Adrenal gland (tissue), 12 donors: Measurements from ENCODE around the gene FAS. TPM values are rescaled to one million over a fixed set of nuclear protein-coding genes. Genes with fewer than 3 reads are reported as not detected.

Experiments used
- DNase-seq, 7 donors: peaks; one replicate each; pipeline ENCODE4 v3.0.0-alpha.2; 2019 to 2020
- H3K27ac ChIP-seq, 5 donors: fragments of 200-600 bp; sonication (generic) in 4 of 5; 1 replicate in 3 of 5; 2 replicates in 2 of 5; pipeline versions ENCODE4 v1.5.1 to v1.8.0; 2016 to 2020; ENCODE audit warnings: mild to moderate bottlenecking in 1 of 5
- H3K27me3 ChIP-seq: fragments of 200-600 bp; 2 replicates; pipeline ENCODE4 v1.8.0; 2021
- H3K36me3 ChIP-seq, 2 donors: fragments of 200-600 bp; replicated peaks in 1 of 2; 1 replicate in 1 of 2; 2 replicates in 1 of 2; pipeline versions ENCODE4 v1.5.1 to v1.8.0; 2018 to 2022
- H3K4me1 ChIP-seq, 2 donors: fragments of 200-600 bp; replicated peaks in 1 of 2; 1 replicate in 1 of 2; 2 replicates in 1 of 2; pipeline versions ENCODE4 v1.5.1 to v1.8.0; 2018 to 2021
- H3K4me3 ChIP-seq, 4 donors: fragments of 200-600 bp; sonication (generic) in 3 of 4; one replicate each; pipeline ENCODE4 v1.5.1; 2016 to 2018
- H3K9me3 ChIP-seq, 3 donors: fragments of 200-600 bp; sonication (generic) in 1 of 3; replicated peaks in 1 of 3; 1 replicate in 2 of 3; 2 replicates in 1 of 3; pipeline versions ENCODE4 v1.5.1 to v1.8.0; 2016 to 2021
- POLR2A ChIP-seq, 2 donors: fragments of 450-650 bp; IDR thresholded peaks; one replicate each; pipeline ENCODE4 v1.6.1; 2017; ENCODE audit warnings: antibody characterized with exemption in 2 of 2, mild to moderate bottlenecking in 2 of 2, moderate library complexity in 1 of 2
- WGBS, 4 donors: extraction: QIAGEN DNeasy Blood & Tissue Kit in 2 of 4; methylation state at CpG; one replicate each; pipeline versions ENCODE4 v1.1.5 to v1.1.7; 2013 to 2017; 5-methylcytosine and 5-hydroxymethylcytosine counted together
- intact Hi-C, 2 donors: fragments of 100-400 bp; cut with DNase I; formaldehyde crosslinking; loops; one replicate each; pipeline versions ENCODE4 v1.14.1 to v1.15.0; 2022 to 2023
- polyA plus RNA-seq, 3 donors: library from polyadenylated mRNA; stranded (reverse); fragments of 200-250 nt in 2 of 3; fragments of 350-450 nt in 1 of 3; fragmentation: Illumina TruSeq in 1 of 3; extraction: RNeasy Lipid Tissue Mini Kit (QIAGEN cat#74804) in 1 of 3; gene quantifications; one replicate each; pipeline ENCODE4 v1.2.3, GENCODE V29; 2013 to 2014
- total RNA-seq, 9 donors: library from RNA; depleted of rRNA in 4 of 9; stranded (reverse); fragments of >200 nt in 4 of 9; fragments of 120-200 nt in 1 of 9; fragmentation: NEBNext Ultra II Directional in 1 of 9; extraction: Animal tissue kit (Norgen Biotek cat#: 25700) in 1 of 9; gene quantifications; one replicate each; pipeline versions ENCODE4 v1.1.0 to v1.2.4, GENCODE V29; 2013 to 2023
- TF ChIP-seq, protein P1 (sequence below), 6 experiments: fragments of 450-650 bp in 4 of 6; fragments of 200-600 bp in 2 of 6; sonication (generic) in 1 of 6; IDR thresholded peaks; 1 replicate in 5 of 6; 2 replicates in 1 of 6; pipeline versions ENCODE4 v1.5.1 to v1.8.0; 2016 to 2021; ENCODE audit warnings: antibody characterized with exemption in 6 of 6, mild to moderate bottlenecking in 2 of 6, moderate library complexity in 1 of 6
- donor health status: healthy with polysubstance abuse.
- donor health status: Bipolar disorder and iron deficiency.
- donor health status: DM: yes; HTN: yes; CAD: no.
- donor health status: DM: no; HTN: no; CAD: no.
- donor health status: DM: no; HTN: no; CAD: no.
- donor health status: DM: yes; HTN: yes; CAD: no.

The FAS gene
- total and polyA plus RNA-seq, 12 donors = 9.8 to 236 (median 49.5) TPM

GRCh38 chr10:88957381-88957780, 33.2 kb upstream of the FAS start:
- TF ChIP-seq, protein P1, sequence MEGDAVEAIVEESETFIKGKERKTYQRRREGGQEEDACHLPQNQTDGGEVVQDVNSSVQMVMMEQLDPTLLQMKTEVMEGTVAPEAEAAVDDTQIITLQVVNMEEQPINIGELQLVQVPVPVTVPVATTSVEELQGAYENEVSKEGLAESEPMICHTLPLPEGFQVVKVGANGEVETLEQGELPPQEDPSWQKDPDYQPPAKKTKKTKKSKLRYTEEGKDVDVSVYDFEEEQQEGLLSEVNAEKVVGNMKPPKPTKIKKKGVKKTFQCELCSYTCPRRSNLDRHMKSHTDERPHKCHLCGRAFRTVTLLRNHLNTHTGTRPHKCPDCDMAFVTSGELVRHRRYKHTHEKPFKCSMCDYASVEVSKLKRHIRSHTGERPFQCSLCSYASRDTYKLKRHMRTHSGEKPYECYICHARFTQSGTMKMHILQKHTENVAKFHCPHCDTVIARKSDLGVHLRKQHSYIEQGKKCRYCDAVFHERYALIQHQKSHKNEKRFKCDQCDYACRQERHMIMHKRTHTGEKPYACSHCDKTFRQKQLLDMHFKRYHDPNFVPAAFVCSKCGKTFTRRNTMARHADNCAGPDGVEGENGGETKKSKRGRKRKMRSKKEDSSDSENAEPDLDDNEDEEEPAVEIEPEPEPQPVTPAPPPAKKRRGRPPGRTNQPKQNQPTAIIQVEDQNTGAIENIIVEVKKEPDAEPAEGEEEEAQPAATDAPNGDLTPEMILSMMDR (IDR thresholded peaks at IDR 0.05) = no peak
- no peak for TF ChIP-seq POLR2A (IDR thresholded peaks at IDR 0.05)
- H3K36me3 ChIP-seq = no peaks in the 10 kb centered on the region
- intact Hi-C loops = no loop called here
- no peak for DNase-seq
- 96 to 100% (median 99%) methylated on average over 1 of the region's 1 CpG for WGBS, 4 donors
- no peak overlapping the region for H3K27ac ChIP-seq
- no peak overlapping the region for H3K4me3 ChIP-seq
- H3K4me1 ChIP-seq = peaks cover 0 to 2% of the 10 kb centered on the region in 2 donors
- no peaks in the 10 kb centered on the region for H3K27me3 ChIP-seq
- H3K9me3 ChIP-seq = no peaks in the 10 kb centered on the region

GRCh38 chr10:88958721-88959120, 31.9 kb upstream of the FAS start:
- intact Hi-C loops = no loop called here

GRCh38 chr10:88960802-88961201, 29.8 kb upstream of the FAS start:
- WGBS, 4 donors = 96 to 100% (median 98%) methylated on average over 1 of the region's 1 CpG
- H3K36me3 ChIP-seq = no peaks in the 10 kb centered on the region
- intact Hi-C loops = no loop called here

More at GRCh38 chr10:88958721-88959120, 31.9 kb upstream of the FAS start:
- no peaks in the 10 kb centered on the region for H3K27me3 ChIP-seq
- DNase-seq = no peak
- 97 to 100% (median 97%) methylated on average over 6 of the region's 6 CpGs for WGBS, 4 donors
- TF ChIP-seq, protein P1 (IDR thresholded peaks at IDR 0.05) = no peak
- no peak for TF ChIP-seq POLR2A (IDR thresholded peaks at IDR 0.05)
- H3K4me3 ChIP-seq = no peak overlapping the region
- no peak overlapping the region for H3K27ac ChIP-seq
- H3K9me3 ChIP-seq = no peaks in the 10 kb centered on the region
- no peaks in the 10 kb centered on the region for H3K4me1 ChIP-seq
- H3K36me3 ChIP-seq = no peaks in the 10 kb centered on the region

DNA sequence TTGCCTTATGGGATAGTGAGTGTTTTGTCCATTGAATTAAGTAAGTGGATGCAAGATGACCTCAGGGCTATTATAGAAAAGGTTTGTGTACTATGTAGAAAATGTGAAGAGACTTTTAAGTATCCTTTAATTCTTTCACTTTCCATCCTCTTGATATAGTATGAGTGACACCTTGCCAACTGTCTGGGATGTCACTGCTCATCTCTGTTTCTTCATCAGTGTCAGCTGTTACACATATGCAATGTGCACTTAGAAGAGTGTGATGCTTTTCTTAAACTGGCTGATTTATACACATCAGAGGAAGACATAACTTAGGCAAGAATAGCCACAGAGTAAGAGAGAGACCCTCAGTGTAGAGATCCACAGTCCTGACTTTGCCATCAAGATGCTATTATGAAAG, 29.3 kb upstream of the FAS start:
- Histone ChIP-seq H3K4me1 (peaks cover 14 to 18% of the 10 kb centered on the region in 2 donors), H3K36me3 (no peaks in the 10 kb centered on the region), H3K9me3 (no peaks in the 10 kb centered on the region), H3K27me3 (no peaks in the 10 kb centered on the region), H3K27ac (no peak overlapping the region), H3K4me3 (no peak overlapping the region)
- TF ChIP-seq POLR2A (IDR thresholded peaks at IDR 0.05) = no peak
- TF ChIP-seq, protein P1 (IDR thresholded peaks at IDR 0.05) = no peak
- no peak for DNase-seq
- intact Hi-C loops = no loop called here

More at GRCh38 chr10:88960802-88961201, 29.8 kb upstream of the FAS start:
- Histone ChIP-seq H3K4me1 (peaks cover 13% of the 10 kb centered on the region in 2 donors), H3K4me3 (no peak overlapping the region), H3K27ac (no peak overlapping the region), H3K27me3 (no peaks in the 10 kb centered on the region), H3K9me3 (no peaks in the 10 kb centered on the region)
- DNase-seq = no peak
- TF ChIP-seq, protein P1 (IDR thresholded peaks at IDR 0.05) = no peak
- no peak for TF ChIP-seq POLR2A (IDR thresholded peaks at IDR 0.05)
